Activated gamma-delta T cell treated with anti-CD3 and anti-CD28 coated beads, Interleukin-2, amount 50 U/mL, for 16 hours (primary cell): ENCODE measurements around the gene MTA2.
"Not testable (repeated sequence)": the region's sequence is repeated elsewhere in the genome, so short reads cannot be mapped to it uniquely, and the experiment has no call there.

Source experiments
- DNase-seq: peaks from one replicate; pipeline ENCODE4 v3.0.0-alpha.2; 2020; ENCODE audit warnings: low read depth

The MTA2 gene

DNA sequence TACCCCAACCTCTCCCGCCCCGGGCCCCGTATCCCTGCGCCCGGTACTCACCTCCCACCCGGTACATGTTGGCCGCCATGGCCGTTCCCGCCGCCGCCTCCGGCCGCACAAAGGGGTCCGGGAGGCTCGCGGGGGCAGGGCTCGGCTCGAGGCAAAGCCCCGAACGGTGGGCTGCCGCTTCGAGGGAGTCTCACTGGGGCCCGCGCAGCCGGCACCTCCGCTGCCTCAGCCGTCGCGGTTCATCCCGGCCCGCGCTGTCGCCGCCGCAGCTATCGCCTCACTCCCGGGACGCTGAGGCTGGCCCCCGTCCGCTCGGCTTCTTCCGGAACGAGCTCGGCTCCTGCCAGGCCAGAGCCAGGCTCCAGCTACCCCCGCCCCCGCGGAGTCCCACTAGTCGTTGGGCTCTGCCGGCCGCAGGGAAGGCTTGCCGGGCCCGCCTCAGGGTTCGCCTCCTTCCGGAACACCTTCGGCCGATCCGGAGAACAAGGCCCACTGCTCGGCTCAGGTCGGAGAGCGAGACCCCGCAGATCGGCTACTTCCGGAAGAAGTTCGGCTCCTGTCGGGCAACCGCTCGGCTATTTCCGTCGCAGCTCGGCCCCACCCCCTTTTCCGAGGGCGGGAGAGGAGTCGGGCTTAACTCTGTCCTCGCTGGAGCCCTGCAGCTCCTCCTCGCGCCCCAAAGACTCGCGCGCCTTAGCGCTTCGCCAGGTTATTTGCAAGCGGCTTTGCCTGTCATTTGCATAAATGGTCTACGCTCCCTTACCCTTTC is at the start of gene MTA2:
Gene MTA2 (minus strand): TSS at position 494 of the 769 bp plus-strand sequence. CDS start 415 bp downstream, at position 79.
- peak; percentile 99 for DNase-seq

DNA sequence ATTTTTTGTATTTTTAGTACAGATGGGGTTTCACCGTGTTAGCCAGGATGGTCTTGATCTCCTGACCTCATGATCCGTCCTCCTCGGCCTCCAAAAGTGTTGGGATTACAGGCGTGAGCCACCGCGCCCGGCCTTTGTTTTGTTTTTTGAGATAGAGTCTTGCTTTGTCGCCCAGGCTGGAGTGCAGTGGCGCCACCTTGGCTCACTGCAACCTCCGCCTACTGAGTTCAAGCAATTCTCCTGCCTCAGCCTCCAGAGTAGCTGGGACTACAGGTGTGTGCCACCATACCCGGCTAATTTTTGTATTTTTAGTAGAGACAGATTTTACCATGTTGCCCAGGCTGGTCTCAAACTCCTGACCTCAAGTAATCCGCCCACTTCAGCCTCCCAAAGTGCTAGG is 48.6 kb upstream of the MTA2 start:
- DNase-seq = not testable (repeated sequence)

DNA sequence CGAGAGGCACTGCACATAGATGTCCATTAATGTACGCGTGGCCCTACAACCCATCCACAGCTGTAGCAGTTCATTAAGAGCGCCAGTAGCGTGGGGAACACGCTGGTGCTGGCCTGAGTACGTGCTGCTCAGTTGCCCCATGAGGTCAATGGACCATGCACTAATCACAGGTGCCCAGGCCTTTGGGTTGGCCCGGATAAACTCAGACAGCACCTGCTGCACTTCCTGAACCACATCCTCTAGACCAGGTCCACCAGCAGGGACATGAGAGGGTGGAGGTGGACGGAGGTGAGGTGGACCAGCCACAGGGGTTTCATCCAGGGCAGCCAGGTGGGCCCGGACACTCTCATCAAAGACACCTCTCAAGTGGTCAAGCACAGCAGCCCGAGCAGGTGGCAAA is 47.8 kb upstream of the MTA2 start:
- DNase-seq = no peak

DNA sequence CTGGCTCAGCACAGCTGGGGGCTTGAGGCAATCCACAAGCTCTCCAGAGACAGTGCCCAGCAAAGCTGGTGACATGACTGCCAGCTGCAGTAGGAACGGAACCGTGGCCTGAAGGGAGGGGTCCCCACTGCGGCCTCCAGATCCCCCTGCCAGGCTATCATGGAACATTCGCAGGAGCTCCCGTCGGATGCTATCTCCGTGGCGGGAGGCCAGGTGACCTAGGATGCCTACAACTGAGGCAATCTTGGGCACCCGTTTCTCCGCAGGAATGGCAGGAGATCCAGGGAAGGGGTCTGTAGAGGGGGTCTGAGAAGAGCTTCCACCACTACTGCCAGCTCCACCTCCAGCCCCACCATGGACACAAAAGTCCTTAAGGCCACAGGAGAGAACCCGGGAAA is 47.3 kb upstream of the MTA2 start:
- no peak for DNase-seq

DNA sequence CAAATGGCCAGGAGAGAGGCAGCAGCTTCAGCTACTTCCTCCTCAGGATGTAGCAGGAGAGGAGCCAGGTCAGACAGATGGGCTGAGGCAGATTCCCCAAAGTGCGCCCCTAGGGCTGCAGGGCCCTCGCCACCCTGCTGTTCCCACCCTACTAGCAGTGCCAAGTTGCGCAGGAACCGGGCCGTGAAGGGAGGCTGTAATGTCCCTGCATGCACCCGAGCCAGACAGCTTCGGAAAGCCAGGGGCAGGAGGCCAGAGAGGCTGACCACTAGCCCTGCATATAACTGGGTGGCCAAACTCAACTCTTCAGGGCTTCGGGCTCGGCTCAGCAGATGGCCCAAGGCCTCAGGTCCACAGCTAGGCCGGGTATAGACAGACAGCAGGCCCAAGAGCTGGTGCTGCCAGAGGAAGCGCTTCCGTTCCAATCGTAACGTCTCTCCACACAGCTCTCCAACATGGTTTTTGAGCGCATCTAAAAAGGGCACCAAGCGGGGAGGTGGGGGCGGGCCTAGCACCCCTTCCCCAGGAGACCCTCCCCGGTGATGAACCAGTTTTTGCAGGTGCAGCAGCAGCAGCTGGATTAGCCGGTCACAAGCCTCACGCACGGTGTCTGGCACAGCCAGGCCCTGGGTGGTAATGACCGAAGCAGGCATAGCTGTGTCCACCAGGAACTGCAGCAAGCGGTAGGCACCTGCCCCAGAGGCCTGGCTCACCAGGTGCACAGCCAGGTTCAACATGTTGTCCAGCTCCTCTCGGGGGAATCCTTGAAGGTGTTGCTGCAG is 46.7 kb upstream of the MTA2 start:
- no peak for DNase-seq

DNA sequence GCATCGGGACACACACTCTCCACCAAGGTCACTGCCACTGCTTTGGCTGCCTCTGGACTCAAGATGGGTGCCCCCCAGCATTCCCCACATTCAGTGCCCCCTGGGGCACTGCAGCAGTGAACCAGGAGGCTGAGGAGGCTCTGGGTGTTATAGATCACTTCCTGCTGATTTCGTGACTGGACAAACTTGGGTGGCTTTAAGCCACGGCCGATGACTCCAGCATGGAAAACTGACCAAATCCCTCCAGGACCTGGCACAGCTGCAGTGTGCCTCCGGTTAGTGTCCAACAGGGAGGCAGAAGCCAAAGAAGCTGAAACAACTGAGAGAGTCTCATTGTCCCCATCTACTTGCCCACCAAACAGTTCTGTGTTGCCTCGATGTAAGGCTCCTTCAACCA is 45.9 kb upstream of the MTA2 start:
- no peak for DNase-seq

DNA sequence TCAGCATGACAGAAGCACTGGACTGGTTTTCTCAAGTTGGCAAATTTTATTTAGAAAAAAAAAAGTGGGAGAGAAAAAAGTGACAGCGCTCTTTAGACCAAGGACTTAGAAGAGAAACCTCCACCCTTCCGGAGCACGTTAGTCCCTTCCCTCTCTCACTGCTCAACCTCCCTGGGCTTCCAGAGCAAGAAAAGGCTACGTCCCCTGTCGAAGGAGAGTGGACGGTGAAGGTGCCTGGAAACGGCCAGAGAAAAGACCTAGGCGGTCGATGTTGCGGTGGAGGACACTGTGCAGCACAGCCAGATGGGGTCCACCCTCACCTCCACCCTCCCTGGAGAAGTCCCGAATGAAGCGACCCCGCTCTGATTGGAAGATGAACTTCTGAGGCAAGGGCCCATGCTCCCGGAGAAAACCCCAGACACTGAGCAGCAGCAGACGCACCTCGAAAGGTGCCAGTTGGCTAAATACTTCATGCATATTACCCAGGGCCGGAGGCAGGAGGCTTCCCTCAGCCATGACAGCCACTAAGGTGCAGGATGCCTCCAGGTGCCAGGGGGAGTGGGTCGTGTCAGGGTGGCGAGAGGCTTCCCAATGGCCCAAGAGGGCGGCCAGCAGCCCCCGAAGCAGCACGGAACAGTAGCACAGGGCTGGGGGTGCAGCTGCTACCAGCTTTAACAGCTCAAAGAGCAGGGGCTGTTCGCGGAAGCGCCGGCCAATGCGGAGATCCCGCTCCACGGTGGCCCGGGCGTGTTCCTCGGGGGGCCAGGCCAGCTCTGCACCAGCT is 45.4 kb upstream of the MTA2 start:
- no peak for DNase-seq

DNA sequence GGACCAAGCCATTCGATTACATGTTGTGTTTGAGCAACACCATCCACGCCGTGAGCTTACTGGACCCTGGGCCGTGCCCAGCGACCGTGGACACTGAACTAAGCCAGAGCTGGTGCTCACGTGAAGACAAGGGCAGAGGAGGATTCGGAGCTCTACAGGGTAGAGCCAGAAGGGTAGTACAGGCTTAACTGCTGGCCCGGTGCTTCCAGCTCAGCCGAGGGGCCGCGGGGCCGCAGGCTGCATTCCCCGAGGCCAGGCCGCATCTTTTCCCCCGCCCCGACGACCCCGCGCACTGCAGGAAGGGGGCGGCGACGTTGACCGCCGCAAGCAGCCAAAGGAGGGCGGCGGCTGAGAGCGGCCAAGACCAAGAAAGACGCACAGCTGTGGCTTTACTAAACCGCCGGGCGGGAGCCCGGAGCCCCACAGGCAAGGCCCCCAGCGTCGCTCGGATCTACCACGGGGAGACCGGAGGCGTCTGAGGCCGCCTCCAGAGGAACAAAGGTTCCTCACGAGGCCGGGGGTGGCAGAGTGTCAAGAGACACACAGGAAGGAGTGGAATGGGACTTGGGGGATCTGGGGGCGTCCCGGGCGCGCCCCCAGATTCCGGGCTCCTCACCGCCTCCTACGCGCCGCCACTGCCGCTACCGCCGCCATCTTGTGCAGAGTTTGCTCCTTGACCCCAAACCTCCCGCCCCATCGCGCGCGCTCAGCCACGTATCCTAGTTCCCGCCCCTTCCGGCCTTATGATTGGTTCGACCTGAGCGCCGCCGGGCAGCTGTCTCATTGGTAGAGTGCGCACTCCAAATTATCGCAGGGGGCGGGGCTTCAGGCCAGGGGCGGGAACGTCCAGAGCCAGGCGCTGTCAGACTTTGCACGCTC is 44.5 kb upstream of the MTA2 start, which contains the start of gene GANAB:
Gene GANAB (minus strand): TSS at position 668 of the 879 bp plus-strand sequence. CDS start 14 bp downstream, at position 654.
- peak; percentile 99 for DNase-seq

DNA sequence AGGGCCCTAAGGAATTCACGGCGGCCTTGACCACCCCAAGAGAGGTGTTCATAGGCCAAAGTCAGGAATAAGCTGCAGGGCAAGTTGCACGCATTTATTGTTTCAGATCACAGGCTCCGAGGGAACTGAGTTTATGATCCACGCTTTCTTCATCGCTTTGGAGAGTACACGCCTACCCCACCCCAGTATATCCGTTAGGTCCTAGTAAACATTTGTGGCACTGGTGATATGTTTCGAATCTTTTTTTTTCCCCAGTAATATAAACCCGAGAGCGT is 43.9 kb upstream of the MTA2 start:
- no peak for DNase-seq

DNA sequence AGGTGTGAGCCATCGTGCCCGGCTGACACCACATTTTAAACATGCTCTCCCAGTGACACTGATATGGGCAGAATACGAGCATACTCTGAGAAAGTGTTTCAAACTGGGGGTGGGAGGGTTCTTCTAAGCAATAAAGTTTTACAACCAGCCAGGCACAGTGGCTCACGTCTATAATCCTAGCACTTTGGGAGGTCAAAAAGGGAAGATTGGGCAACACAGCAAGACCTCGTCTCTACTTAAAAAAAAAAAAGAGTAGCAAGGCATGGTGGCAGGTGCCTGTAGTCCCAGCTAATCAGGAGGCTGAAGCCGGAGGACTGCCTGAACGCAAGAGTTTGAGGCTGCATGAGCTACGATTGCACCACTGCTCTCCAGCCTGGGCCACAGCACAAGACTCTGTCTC is 42.6 kb upstream of the MTA2 start:
- no peak for DNase-seq

DNA sequence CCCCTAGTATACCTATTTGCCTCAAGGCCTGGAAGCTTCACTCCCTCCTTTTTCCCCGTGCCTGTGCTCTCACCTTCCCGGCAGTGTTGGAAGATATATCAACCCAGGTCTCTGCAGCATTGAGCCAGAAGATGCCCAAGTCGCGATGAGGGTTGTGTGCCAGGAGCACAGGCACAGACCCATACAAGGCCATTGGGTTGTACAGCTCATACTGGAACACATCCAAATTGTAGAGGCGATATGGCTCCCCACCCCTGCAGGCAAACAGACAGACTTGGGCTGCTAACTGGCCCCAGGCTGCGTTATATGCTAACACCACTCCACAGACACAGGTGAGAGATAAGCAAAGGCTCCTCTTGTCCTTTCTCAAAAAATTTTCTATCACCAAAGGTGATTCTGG is 30.8 kb upstream of the MTA2 start:
- no peak for DNase-seq

DNA sequence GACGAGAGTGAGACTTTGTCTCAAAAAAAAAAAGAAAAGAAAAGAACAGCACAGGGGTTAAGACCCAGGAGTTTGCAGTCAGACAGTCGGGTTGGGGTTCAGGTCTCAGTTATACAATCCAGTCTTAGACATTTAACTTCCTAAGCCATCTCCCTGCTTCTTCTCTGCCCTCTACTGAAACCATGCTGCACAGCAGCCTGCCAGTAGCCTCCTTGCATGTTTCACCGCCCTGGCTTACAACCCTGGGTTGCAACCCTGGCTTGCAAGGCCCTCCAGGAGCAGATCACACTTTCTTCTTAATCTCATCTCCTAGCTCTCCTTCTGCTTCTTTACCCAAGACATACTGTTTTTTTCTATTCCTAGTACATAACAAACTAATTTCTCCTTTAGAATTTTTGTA is 26.0 kb upstream of the MTA2 start:
- no peak for DNase-seq

DNA sequence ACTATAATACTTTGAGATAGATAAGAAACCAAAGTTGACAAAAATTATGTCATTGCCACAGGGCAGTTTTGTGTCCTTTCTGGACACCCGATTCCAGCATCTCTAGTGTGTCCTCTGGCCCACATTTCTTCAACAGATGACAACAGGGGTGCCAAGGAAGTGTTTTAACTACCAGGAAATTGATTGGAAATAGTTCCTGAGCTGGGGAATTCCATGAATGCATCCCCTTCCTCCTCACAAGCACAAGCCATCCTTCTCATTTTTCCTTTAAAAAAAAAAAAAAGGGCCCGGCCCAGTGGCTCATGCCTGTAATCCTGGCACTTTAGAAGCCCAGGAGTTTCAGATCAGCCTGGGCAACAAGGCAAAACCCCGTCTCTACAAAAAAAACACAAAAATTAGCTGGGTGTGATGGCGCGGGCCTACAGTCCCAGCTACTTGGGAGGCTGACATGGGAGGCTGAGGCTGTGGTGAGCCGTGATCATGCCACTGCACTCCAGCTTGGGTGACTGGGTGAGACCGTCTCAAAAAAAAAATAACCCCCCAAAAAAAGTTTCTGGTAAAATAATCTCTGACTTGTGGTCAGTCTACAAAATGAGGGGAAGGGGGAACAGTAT is 20.9 kb upstream of the MTA2 start:
- DNase-seq = no peak

DNA sequence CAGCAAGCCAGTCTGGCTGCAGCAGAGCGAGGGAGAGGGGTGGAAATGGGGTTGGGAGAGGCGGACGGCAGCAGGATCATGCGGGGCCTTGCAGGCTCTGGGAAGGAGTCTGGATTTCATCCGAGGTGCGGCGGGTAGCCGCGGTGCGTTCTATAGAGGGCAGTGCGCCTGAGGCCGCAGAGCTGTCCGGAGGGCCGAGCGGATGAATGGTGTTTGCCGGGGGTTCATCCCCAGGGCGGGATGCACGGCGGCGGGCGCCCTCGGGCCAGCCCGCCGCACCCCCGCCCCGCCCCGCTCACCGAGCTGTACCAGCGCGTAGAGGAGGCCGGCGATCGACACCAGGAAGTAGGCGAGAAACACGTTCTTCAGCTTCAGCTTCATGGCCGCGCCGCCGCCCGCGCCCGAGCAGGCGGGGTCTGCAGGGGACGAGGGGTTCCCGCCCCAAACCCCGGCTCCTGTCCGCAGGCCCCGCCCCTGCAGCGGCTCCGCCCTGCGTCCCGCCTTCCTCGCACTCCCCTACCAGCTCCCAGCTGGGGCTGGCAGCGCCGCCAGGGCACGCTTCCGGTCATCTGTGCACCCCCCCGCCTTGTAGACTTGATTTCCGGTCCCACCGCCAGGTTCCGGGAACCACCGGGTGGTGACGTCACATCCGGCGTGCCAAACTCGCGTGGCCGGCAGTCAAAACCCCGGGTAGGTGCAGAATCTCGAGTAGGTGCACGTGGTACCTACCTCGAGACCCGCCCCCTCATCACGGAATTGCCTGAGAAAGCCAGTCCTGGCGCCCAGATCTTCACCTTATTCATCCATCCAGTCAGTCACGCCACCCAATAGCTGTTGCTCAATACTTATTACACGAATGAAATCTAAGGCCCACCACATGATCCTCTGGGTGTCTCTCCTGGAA is 20.2 kb upstream of the MTA2 start, which contains the start of gene B3GAT3:
Gene B3GAT3 (minus strand): TSS at position 420 of the 904 bp plus-strand sequence. CDS start 39 bp downstream, at position 381.
- peak; percentile 96 for DNase-seq

DNA sequence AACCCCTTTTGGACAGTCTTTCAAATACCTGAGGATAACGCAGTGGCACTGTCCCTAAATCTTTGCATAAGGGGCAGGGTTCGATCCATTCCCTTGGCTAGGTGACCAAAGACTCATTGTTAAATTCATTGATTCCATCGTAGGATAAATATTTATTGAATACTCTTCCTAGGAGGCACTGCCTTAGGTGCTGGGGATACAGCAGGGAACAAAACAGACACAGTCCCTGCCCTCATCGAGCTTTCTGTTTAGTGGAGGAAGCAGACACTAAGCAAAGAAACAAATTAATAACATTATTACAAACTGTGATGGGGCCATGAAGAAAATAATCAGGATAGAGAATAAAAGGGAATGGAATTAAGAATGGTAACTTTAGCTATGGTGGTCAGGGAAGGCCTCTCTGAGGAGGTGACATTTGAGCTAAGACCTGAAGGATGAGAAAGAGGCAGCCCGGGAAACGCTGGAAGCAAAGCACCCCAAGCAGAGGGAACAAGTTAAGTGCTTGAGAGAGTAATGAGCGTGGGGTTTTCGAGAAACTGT is 19.4 kb upstream of the MTA2 start:
- no peak for DNase-seq

DNA sequence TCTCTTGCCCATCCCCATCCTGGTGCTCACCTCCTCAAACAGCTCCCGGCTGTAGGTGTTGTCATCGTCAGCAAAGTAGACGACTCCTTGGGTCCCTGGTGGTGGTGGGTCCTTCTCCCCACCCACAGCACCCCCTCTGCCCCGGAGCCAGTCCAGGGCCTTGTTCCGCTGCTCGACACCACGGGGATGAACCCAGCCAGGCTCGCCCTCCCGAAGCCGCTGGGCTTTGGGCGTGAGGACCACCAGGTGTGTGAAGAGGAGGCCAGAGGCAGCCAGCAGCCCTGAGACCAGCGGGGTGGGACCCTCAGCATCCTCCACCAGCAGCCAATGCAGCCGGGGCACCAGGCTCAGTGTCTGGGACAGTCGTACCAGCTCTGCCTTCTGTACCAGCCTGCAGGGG is 15.3 kb upstream of the MTA2 start:
- DNase-seq = not testable (repeated sequence)

DNA sequence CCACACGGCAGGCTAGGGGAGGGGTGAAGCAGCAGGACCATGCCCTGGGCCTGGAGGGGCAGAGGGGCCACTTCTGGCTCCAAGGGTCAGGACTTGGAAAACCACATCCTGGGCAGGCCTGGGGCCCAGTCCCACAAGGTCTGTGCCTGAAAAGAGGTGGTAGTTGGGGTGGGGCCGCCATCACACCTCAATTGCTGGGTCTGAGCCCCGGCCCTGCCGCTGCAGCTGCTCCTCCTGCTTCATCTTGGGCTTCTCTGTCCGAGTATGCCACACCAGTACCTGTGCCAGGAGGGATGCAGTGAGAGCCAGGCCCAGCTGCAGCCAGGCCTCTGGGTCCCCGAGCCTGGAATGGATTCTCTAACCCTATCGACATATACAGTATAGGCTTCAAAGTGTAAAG is 13.9 kb upstream of the MTA2 start:
- DNase-seq = no peak

DNA sequence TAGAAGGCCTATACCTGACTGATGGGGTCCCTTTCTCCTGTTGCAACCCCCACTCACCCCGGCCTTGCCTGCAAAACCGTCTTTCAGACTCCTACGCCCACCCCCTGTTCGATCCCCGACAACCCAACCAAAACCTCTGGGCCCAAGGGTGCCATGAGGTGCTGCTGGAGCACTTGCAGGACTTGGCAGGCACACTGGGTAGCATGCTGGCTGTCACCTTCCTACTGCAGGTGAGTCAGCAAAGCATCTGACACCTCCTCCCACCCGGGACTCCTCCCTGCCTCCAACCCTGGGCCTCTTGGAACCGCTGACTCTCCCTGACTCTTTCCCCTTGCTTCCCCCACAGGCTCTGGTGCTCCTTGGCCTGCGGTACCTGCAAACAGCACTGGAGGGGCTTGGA is 12.6 kb upstream of the MTA2 start:
- no peak for DNase-seq

DNA sequence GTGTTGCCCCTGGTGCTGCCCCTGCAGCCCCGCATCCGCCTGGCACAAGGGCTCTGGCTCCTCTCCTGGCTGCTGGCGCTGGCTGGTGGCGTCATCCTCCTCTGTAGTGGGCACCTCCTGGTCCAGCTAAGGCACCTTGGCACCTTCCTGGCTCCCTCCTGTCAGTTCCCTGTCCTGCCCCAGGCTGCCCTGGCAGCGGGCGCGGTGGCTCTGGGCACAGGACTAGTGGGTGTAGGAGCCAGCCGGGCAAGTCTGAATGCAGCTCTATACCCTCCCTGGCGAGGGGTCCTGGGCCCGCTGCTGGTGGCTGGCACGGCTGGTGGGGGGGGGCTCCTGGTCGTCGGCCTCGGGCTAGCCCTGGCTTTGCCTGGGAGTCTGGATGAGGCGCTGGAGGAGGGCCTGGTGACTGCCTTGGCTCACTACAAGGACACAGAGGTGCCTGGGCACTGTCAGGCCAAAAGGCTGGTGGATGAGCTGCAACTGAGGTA is 11.7 kb upstream of the MTA2 start:
- no peak for DNase-seq
